Fibroblast of the conjunctiva (primary cell): ENCODE measurements around the gene SRD5A1.

ENCODE experiments used
- DNase-seq: peaks from one replicate; pipeline ENCODE4 v3.0.0-alpha.2; 2010; ENCODE audit warnings: low read depth

SRD5A1 gene

GRCh38 chr5:6713274-6714225, 80.3 kb downstream of the SRD5A1 start, which contains the start of gene TENT4A:
Gene TENT4A (plus strand): TSS chr5:6713432. CDS start chr5:6713984, 552 bp downstream.
- no peak for DNase-seq

DNA sequence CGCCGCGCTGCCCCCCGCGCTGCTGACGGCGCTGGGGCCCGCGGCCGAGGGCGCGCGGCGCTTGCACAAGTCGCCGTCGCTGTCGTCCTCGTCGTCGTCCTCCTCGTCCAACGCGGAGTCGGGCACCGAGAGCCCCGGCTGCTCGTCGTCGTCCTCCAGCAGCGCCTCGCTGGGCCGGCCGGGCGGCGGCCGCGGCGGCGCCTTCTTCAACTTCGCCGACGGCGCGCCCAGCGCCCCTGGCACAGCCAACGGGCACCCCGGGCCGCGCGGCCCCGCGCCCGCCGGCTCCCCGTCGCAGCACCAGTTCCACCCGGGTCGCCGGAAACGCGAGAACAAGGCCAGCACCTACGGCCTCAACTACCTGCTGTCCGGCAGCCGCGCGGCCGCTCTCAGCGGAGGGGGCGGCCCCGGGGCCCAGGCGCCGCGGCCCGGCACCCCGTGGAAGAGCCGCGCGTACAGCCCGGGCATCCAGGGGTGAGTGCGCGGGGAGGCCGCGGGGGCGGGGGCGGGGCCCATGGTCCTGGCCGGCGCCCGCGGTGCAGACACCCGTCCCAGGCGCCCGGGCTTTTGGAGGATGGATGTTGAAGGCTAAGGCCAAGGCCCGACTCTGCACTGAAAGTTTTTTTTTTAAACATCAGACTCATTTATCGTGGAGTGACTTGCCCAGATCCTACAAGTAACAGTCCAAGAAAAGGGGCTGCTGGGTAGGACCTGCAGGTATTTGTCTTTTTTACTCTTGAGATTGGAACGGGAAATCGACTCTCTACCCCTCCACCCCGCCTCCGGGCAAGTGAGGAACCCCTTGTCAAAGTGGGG, 81.2 kb downstream of the SRD5A1 start:
- no peak for DNase-seq

- DNase-seq = no peak
Observed at GRCh38 chr5:6715271-6715670, 82.0 kb downstream of the SRD5A1 start.

- DNase-seq = no peak
Observed at GRCh38 chr5:6715758-6716628, 82.8 kb downstream of the SRD5A1 start.

GRCh38 chr5:6716629-6717149, 83.4 kb downstream of the SRD5A1 start:
- no peak for DNase-seq

GRCh38 chr5:6717247-6717646, 84.0 kb downstream of the SRD5A1 start:
- DNase-seq = no peak

DNA sequence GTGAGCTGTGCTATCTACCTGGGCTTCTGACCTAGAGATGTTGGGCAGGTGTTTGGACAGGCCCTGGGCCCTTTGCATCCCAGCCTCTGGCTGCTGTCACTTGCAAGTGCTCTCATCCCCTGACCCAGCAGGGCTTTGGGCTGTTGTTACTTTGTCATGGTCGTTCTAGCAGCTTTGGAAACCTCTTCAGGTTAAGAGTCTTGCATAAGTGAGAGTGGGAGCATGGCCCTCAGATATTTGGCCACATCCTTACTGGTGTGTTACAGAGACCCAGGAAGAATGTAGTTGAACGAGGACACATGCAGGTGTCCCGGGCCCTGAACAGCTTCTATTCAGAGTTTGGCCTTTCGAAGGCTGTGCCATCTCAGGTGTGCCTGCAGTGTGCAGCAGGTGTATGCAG, 84.4 kb downstream of the SRD5A1 start:
- no peak for DNase-seq

- no peak for DNase-seq
Observed at GRCh38 chr5:6718161-6718681, 85.0 kb downstream of the SRD5A1 start.

GRCh38 chr5:6718718-6719117, 85.5 kb downstream of the SRD5A1 start:
- no peak for DNase-seq

DNA sequence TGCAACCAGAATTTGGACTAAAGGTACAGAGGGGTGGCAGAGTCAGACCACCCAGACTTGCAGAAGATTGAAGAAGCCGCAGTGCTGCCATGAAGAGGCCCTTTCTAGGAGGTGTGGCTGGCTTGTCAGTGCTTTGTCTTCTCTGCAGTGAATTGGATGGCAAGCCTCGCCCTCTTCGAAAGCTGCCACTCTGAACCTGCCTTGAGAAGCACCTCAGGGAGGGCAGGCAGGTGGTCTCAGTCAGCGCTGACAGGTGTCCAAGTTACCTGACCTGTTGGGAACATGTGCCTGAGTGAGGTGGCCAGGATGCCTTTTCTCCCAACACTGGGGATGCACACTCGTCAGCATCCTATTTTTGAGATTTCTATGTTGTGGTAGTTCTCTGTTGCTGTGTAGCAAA, 86.2 kb downstream of the SRD5A1 start:
- DNase-seq = no peak

- no peak for DNase-seq
Observed at GRCh38 chr5:6719896-6720560, 86.8 kb downstream of the SRD5A1 start.

DNA sequence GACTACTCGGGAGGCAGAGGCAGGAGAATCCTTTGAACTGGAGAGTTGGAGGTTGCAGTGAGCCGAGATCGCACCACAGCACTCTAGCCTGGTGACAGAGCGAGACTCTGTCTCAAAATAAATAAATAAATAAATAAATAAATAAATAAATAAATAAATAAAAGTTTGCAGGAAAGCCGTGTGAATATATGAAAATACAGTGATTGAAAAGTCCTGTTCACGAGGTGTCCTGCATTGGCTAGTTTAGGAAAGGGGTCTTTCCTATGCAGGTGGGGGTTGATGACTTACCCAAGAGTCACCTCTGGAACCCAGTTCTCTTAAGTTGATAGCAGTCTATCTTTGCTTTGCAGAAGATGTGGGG, 87.3 kb downstream of the SRD5A1 start:
- no peak for DNase-seq

DNA sequence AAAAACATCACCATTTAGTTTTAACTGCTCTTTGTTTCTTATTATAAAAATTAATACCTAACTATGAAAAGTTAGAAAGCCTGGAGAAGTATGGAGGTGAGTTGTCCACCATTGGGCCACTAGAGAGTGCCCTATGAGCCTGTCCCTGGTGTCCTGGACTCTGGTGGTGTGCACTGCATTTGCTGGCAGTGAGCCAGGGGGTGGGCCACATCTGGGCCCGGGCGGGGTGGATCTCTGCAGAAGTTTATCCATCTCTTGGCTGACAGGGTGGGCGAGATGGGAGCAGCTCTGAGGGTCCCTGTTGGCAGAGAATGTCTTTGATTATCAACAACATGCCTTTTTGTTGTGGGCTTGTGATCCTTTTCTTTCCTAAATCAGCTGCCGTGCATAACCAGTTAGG, 88.2 kb downstream of the SRD5A1 start:
- DNase-seq = no peak

DNA sequence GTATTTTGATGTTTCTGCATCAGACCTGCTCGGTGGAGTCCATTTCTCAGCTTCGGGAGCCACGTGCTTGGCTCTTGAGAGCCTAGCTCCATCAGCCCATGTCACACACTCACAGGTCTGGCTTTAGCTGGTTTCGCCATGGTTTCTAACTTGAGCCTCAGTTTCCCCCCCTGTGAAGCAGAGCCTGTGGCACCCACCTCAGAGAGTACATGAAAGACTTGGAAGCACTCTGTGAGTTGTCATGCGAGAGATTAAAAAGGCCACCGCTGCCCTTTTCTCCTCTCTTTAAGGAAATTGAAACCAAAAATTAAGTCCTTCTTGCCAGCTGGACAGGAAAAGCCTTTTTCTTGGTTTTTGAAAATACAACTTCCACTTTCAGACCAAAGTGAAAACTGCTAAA, 88.8 kb downstream of the SRD5A1 start:
- DNase-seq = no peak

DNA sequence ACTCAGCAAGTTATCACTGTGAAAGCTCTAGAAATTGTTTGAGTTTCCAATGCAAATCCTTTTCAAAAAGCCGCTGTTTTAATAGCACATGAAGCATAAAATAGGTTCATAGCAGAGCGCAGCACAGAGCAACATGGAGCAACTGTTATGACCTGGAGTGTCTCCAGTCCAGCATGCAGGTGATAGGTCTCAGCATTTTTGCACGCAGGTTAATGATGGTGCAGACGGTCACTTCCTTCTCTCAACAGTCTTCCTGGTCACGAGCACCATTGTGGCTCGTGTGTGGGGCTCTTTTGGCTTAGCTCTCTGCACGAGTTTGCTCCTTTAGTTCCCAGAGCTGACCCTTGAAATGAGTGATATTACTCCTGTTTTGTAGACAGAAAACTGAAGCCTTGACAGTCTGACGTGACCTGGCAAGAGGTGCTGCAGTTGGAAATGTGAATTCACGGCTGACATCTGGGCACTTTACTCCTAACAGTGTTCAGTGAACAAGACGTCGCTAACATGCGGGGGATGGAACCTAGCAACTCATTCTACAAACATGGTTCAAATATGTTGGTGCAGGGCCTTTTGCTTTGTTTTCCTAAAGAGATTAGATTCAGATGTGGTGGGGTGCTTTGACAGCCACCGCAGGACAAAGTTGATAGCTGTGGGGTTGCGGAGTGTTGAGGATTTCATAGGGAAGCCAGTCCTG, 90.0 kb downstream of the SRD5A1 start:
- no peak for DNase-seq

GRCh38 chr5:6723816-6724300, 90.6 kb downstream of the SRD5A1 start:
- no peak for DNase-seq
